HUES64 (cell line): Measurements from ENCODE around the gene PRR12. TPM values are rescaled to one million over a fixed set of nuclear protein-coding genes. Genes with fewer than 3 reads are reported as not detected.

Experiments
- H3K27ac ChIP-seq: 2 replicates; pipeline ENCODE4 v1.7.0; 2013; ENCODE audit warnings: low read depth, low read length, inconsistent platforms
- H3K27me3 ChIP-seq: 2 replicates; pipeline ENCODE4 v1.6.1; 2013; ENCODE audit warnings: mild to moderate bottlenecking, low read length; ENCODE audit not compliant: insufficient read depth
- H3K36me3 ChIP-seq: 2 replicates; pipeline ENCODE4 v1.6.1; 2013; ENCODE audit warnings: mild to moderate bottlenecking, low read length; ENCODE audit not compliant: insufficient read depth
- H3K4me1 ChIP-seq: 2 replicates; pipeline ENCODE4 v1.6.1; 2013; ENCODE audit warnings: mild to moderate bottlenecking, low read length, moderate library complexity; ENCODE audit not compliant: insufficient read depth
- H3K4me3 ChIP-seq: 2 replicates; pipeline ENCODE4 v1.5.1; 2013; ENCODE audit warnings: mild to moderate bottlenecking, low read length, moderate library complexity
- H3K9ac ChIP-seq: 2 replicates; pipeline ENCODE4 v1.6.1; 2013; ENCODE audit warnings: mild to moderate bottlenecking, low read depth, low read length
- H3K9me3 ChIP-seq: 2 replicates; pipeline ENCODE4 v1.6.1; 2013; ENCODE audit warnings: low read depth, low read length; ENCODE audit not compliant: insufficient read depth
- whole genome bisulfite sequencing: fragments of 150-250, 120-280 bp; methylation state at CpG from one replicate; pipeline ENCODE4 v1.1.7; 2013; ENCODE audit warnings: missing lambda C conversion rate; 5-methylcytosine and 5-hydroxymethylcytosine counted together
- polyA plus RNA-seq, 2 experiments: library from polyadenylated mRNA; stranded (reverse); fragments of 50-300 nt; gene quantifications; one replicate each; pipeline ENCODE4 v1.2.3, GENCODE V29; 2013

Gene PRR12, protein sequence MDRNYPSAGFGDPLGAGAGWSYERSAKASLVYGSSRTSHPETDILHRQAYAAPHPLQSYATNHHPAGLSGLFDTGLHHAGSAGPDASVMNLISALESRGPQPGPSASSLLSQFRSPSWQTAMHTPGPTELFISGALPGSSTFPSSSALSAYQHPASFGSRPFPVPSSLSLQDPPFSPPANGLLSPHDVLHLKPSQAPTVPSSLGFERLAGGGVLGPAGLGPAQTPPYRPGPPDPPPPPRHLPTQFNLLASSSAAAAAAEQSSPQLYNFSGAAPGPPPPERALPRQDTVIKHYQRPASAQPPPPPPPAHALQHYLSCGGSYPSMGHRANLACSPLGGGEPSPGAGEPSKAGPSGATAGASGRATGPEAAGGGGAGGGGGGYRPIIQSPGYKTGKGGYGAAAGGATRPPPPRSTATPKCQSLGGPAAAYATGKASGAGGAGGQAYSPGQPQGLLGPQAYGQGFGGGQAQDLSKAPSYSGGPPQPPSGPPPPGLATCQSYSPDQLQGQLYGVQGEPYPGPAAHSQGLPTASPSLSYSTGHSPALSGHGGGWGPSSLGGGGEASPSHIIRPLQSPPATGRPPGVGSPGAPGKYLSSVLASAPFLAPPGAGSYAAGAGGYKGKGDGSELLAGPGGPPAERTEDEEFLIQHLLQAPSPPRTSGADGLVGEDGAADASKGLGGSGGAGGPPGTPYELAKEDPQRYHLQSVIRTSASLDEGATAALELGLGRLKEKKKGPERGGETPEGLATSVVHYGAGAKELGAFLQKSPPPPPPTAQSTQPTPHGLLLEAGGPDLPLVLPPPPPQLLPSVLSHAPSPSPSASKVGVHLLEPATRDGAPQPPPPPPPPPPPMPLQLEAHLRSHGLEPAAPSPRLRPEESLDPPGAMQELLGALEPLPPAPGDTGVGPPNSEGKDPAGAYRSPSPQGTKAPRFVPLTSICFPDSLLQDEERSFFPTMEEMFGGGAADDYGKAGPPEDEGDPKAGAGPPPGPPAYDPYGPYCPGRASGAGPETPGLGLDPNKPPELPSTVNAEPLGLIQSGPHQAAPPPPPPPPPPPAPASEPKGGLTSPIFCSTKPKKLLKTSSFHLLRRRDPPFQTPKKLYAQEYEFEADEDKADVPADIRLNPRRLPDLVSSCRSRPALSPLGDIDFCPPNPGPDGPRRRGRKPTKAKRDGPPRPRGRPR (N-terminal part only)
- polyA plus RNA-seq (2013, experiment 1 of 2): 30.1 TPM
- polyA plus RNA-seq (2013, experiment 2 of 2): 30.4 TPM

GRCh38 chr19:49590971-49591730, at the start of gene PRR12:
Gene PRR12 (plus strand): TSS chr19:49591182. CDS start chr19:49591655, 473 bp downstream.
- H3K27me3 ChIP-seq: no peaks in the 10 kb centered on the region
- WGBS: 0% methylated on average over 36 of the region's 66 CpGs
- H3K4me1 ChIP-seq: peaks cover 5% of the 10 kb centered on the region; the same call in 1 of the 2 replicates
- peaks cover 19% of the 10 kb centered on the region for H3K36me3 ChIP-seq
- H3K9me3 ChIP-seq: no peaks in the 10 kb centered on the region
- H3K4me3 ChIP-seq: peak within 1 kb of the TSS; percentile 99
- H3K27ac ChIP-seq: peak within 1 kb of the TSS; percentile 97
- H3K9ac ChIP-seq: peak within 1 kb of the TSS; percentile 94

GRCh38 chr19:49541914-49542313, 49.1 kb upstream of the PRR12 start:
- Histone ChIP-seq H3K4me3 (no peak overlapping the region), H3K4me1 (peaks cover 3% of the 10 kb centered on the region; the same call in 1 of the 2 replicates), H3K9ac (no peak overlapping the region), H3K9me3 (no peaks in the 10 kb centered on the region), H3K36me3 (peaks cover 8% of the 10 kb centered on the region; the same call in 1 of the 2 replicates), H3K27me3 (no peaks in the 10 kb centered on the region), H3K27ac (no peak overlapping the region)
- 94% methylated on average over 6 of the region's 6 CpGs for WGBS

- Histone ChIP-seq H3K4me1 (peaks cover 3% of the 10 kb centered on the region; the same call in 1 of the 2 replicates), H3K27me3 (no peaks in the 10 kb centered on the region), H3K36me3 (peaks cover 8% of the 10 kb centered on the region; the same call in 1 of the 2 replicates), H3K4me3 (no peak overlapping the region), H3K27ac (no peak overlapping the region), H3K9ac (no peak overlapping the region), H3K9me3 (no peaks in the 10 kb centered on the region)
- 93% methylated on average over 16 of the region's 16 CpGs for WGBS
Measured at GRCh38 chr19:49542446-49542845, 48.5 kb upstream of the PRR12 start.

GRCh38 chr19:49543032-49543431, 48.0 kb upstream of the PRR12 start:
- Histone ChIP-seq H3K9me3 (no peaks in the 10 kb centered on the region), H3K36me3 (peaks cover 8% of the 10 kb centered on the region; the same call in 1 of the 2 replicates), H3K4me1 (peaks cover 3% of the 10 kb centered on the region; the same call in 1 of the 2 replicates), H3K9ac (no peak overlapping the region), H3K27me3 (no peaks in the 10 kb centered on the region), H3K27ac (no peak overlapping the region), H3K4me3 (no peak overlapping the region)
- 92% methylated on average over 14 of the region's 14 CpGs for WGBS

DNA sequence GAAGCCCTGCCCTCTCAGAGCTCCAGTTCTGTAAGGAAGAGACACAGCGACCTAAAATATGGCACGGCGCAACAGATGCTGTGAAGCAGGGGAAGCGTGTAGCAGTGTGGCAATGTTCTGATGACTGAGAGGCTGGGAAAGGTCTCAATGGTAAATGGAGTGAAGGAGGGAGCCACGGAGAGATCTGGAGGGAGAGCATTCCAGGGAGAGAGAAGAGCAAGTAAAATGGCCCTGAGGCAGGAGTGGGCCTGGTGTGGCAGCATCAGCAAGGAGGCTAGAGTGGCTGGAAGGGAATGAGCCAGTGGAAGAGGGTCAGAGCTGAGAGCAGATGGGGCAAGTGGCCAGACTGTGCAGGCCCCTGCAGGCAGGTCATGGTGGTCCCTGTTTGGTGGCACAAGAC, 46.8 kb upstream of the PRR12 start:
- no peaks in the 10 kb centered on the region for H3K9me3 ChIP-seq
- no peak overlapping the region for H3K9ac ChIP-seq
- WGBS: 92% methylated on average over 5 of the region's 5 CpGs
- peaks cover under 1% of the 10 kb centered on the region; the same call in 1 of the 2 replicates for H3K36me3 ChIP-seq
- peaks cover 3% of the 10 kb centered on the region; the same call in 1 of the 2 replicates for H3K4me1 ChIP-seq
- no peaks in the 10 kb centered on the region for H3K27me3 ChIP-seq
- no peak overlapping the region for H3K4me3 ChIP-seq
- H3K27ac ChIP-seq: no peak overlapping the region

DNA sequence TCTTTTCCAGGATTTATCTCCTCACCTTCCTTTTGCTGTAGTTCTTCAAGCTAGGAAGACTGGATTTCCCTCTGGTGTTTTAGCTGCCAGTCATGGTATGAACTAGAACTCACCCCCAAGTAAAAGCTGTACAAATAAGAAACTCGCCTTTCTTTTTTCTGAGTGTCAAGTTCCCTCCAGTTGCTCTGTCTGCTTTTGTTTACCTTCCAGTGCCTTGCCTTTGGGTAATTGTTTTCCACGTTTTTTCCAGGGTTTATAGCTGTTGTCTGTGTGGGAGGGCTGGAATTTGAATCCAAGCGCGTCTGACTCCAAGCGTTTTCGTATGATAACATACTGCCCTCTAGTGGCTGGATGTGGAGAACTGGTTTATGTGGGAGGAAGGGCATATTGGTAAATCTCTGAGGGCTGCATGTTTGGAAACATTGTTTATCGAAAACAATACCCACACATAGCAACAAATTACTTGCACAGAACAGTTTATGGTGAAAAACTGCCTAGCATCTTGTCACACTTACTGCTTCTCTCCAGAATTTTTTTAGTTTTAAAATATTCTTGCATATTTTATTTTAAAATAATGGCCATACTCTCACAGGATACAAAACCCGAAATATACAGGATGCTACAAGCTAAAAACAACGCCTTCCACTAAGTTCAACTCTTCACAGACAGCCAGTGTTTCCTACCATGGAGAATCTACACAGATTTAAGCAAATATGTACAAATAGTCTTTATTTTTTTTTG, 44.0 kb upstream of the PRR12 start:
- Histone ChIP-seq H3K9me3 (no peaks in the 10 kb centered on the region), H3K36me3 (no peaks in the 10 kb centered on the region), H3K27me3 (no peaks in the 10 kb centered on the region), H3K27ac (peak overlapping the region; percentile 28; the same call in 1 of the 2 replicates), H3K4me1 (peaks cover 3% of the 10 kb centered on the region; the same call in 1 of the 2 replicates), H3K9ac (no peak overlapping the region), H3K4me3 (peak overlapping the region; percentile 10; the same call in 1 of the 2 replicates)
- WGBS: 28% methylated on average over 9 of the region's 9 CpGs

- no peak overlapping the region for H3K4me3 ChIP-seq
- H3K36me3 ChIP-seq: 0 out of 2 replicates have a peak, but pooled peaks cover 2% of the 10 kb centered on the region
- peaks cover 3% of the 10 kb centered on the region; the same call in 1 of the 2 replicates for H3K4me1 ChIP-seq
- no peaks in the 10 kb centered on the region for H3K9me3 ChIP-seq
- no peaks in the 10 kb centered on the region for H3K27me3 ChIP-seq
- 89% methylated on average over 13 of the region's 13 CpGs for WGBS
- H3K27ac ChIP-seq: no peak overlapping the region
- no peak overlapping the region for H3K9ac ChIP-seq
Measured at GRCh38 chr19:49549045-49549444, 41.9 kb upstream of the PRR12 start.

DNA sequence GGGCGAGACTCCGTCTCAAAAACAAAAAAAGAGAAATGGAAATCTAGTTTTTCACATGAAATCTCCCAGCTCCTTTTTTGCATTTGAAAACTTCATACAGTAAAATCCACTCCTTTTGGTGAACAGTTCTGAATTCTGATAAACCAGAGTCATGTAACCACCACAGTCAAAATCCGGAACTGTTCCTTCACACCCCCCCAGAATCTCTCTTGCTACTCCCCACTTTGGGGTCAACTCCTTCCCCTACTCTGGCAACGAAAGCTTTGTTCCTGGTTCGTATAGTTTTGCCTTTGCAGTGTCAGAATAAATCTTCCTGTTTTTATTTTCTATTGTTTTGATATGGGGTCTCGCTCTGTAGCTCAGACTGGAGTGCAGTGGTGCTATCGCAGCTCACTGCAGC, 39.5 kb upstream of the PRR12 start:
- Histone ChIP-seq H3K9ac (no peak overlapping the region), H3K4me3 (no peak overlapping the region), H3K27ac (no peak overlapping the region), H3K27me3 (no peaks in the 10 kb centered on the region), H3K4me1 (peaks cover 3% of the 10 kb centered on the region; the same call in 1 of the 2 replicates), H3K9me3 (no peaks in the 10 kb centered on the region), H3K36me3 (peaks cover 13% of the 10 kb centered on the region)
- 97% methylated on average over 7 of the region's 7 CpGs for WGBS

- Histone ChIP-seq H3K27ac (no peak overlapping the region), H3K9ac (no peak overlapping the region), H3K27me3 (no peaks in the 10 kb centered on the region), H3K4me1 (no peaks in the 10 kb centered on the region; the same call in 1 of the 2 replicates), H3K36me3 (peaks cover 20% of the 10 kb centered on the region), H3K9me3 (no peaks in the 10 kb centered on the region), H3K4me3 (no peak overlapping the region)
- WGBS: 95% methylated on average over 11 of the region's 11 CpGs
Measured at GRCh38 chr19:49552749-49553148, 38.2 kb upstream of the PRR12 start.
